H1 (cell line): ENCODE measurements around the gene SLC5A11. TPM values are rescaled to one million over a fixed set of nuclear protein-coding genes. Genes with fewer than 3 reads are reported as not detected.
A peak's percentile ranks its signal among the peaks of the same experiment; 100 is the strongest.

ENCODE experiments used
- CTCF ChIA-PET: fragments of 300-600 bp; sonication (Branson Sonifier 250); formaldehyde crosslinking; loops from one replicate; lab custom pipeline; 2021; ENCODE audit not compliant: partially characterized antibody; lab: Charles Lee
- POLR2A ChIA-PET: fragments of 300-600 bp; sonication (Branson Sonifier 250); formaldehyde crosslinking; loops from one replicate; lab custom pipeline; 2021; ENCODE audit warnings: inconsistent platforms; ENCODE audit not compliant: partially characterized antibody; lab: Charles Lee
- DNase-seq, 2 experiments: peaks; one replicate each; pipeline versions ENCODE4 v3.0.0 to v3.0.0-alpha.2; 2010 to 2022; ENCODE audit warnings: low spot score in 2 of 2, low read depth in 1 of 2, mixed read lengths in 1 of 2
- FAIRE-seq: peaks from 2 replicates; lab custom pipeline; 2011; peaks lifted over from hg19 to GRCh38; lab: Jason Lieb, UNC
- H2AFZ ChIP-seq: 2 replicates; pipeline ENCODE4 v1.8.1; 2012; ENCODE audit warnings: low read length, inconsistent platforms
- H2AK5ac ChIP-seq: 2 replicates; pipeline ENCODE4 v1.6.1; 2013; ENCODE audit warnings: low read depth, low read length
- H2BK120ac ChIP-seq: replicated peaks from 2 replicates; pipeline ENCODE3; 2013; ENCODE audit warnings: low read depth, low read length, inconsistent platforms
- H2BK12ac ChIP-seq: 2 replicates; pipeline ENCODE4 v1.6.1; 2013; ENCODE audit warnings: low read depth, low read length
- H2BK15ac ChIP-seq: 2 replicates; pipeline ENCODE4 v1.6.1; 2013; ENCODE audit warnings: low read length
- H2BK20ac ChIP-seq: 2 replicates; pipeline ENCODE4 v1.6.1; 2013; ENCODE audit warnings: low read length
- H2BK5ac ChIP-seq: 2 replicates; pipeline ENCODE4 v1.6.1; 2013; ENCODE audit warnings: low read depth, low read length
- H3K14ac ChIP-seq: 2 replicates; pipeline ENCODE4 v1.6.1; 2013; ENCODE audit warnings: inconsistent platforms; ENCODE audit not compliant: insufficient read length
- H3K18ac ChIP-seq: 2 replicates; pipeline ENCODE4 v1.6.1; 2013; ENCODE audit warnings: low read length; ENCODE audit errors: extremely low read depth
- H3K23ac ChIP-seq: 2 replicates; pipeline ENCODE4 v1.6.1; 2013; ENCODE audit warnings: inconsistent platforms; ENCODE audit not compliant: insufficient read length
- H3K23me2 ChIP-seq: 2 replicates; pipeline ENCODE4 v1.6.1; 2013; ENCODE audit warnings: low read depth, low read length
- H3K27ac ChIP-seq: 2 replicates; pipeline ENCODE4 v1.6.1; 2011; ENCODE audit warnings: low read depth, low read length, inconsistent platforms
- H3K27me3 ChIP-seq, 4 experiments: replicated peaks in 1 of 4; 1 replicate in 1 of 4; 2 replicates in 3 of 4; pipeline versions ENCODE4 v1.6.1 to v1.8.1; 2011 to 2013; ENCODE audit warnings: low read length in 3 of 4, mild to moderate bottlenecking in 3 of 4, inconsistent platforms in 2 of 4, mixed read lengths in 2 of 4, moderate library complexity in 1 of 4; ENCODE audit not compliant: control insufficient read depth in 3 of 4, insufficient read depth in 3 of 4; ENCODE audit errors: extremely low read depth in 1 of 4
- H3K36me3 ChIP-seq, 4 experiments: 2 replicates each; pipeline versions ENCODE4 v1.6.1 to v1.8.1; 2011 to 2013; ENCODE audit warnings: mild to moderate bottlenecking in 4 of 4, low read length in 3 of 4, moderate library complexity in 2 of 4, control low read depth in 1 of 4, inconsistent platforms in 1 of 4; ENCODE audit not compliant: insufficient read depth in 4 of 4, control insufficient read depth in 2 of 4
- H3K4ac ChIP-seq: replicated peaks from 2 replicates; pipeline ENCODE3; 2013; ENCODE audit warnings: low read length, low read depth, mixed read lengths, inconsistent platforms; ENCODE audit not compliant: insufficient read length
- H3K4me1 ChIP-seq, 4 experiments: replicated peaks in 1 of 4; 1 replicate in 1 of 4; 2 replicates in 3 of 4; pipeline versions ENCODE4 v1.6.1 to v1.8.1; 2011 to 2013; ENCODE audit warnings: low read length in 3 of 4, inconsistent platforms in 2 of 4, mixed read lengths in 1 of 4; ENCODE audit not compliant: insufficient read depth in 4 of 4, control insufficient read depth in 3 of 4
- H3K4me2 ChIP-seq, 2 experiments: 2 replicates each; pipeline versions ENCODE4 v1.6.1 to v1.8.1; 2011 to 2013; ENCODE audit warnings: low read depth in 2 of 2, low read length in 2 of 2, control low read depth in 1 of 2, inconsistent platforms in 1 of 2, mild to moderate bottlenecking in 1 of 2; ENCODE audit not compliant: insufficient read depth in 1 of 2
- H3K4me3 ChIP-seq, 4 experiments: fragments of 200-600, 300-600 bp in 1 of 4; sonication (generic), shearing (Covaris generic), sonication (Bioruptor Twin) in 1 of 4; 2 replicates each; pipeline versions ENCODE4 v1.5.1 to v1.8.1; 2011 to 2016; ENCODE audit warnings: low read length in 4 of 4, low read depth in 3 of 4, control low read depth in 2 of 4, inconsistent platforms in 2 of 4, mild to moderate bottlenecking in 2 of 4, mixed read lengths in 1 of 4, moderate library complexity in 1 of 4; ENCODE audit not compliant: insufficient read depth in 2 of 4; ENCODE audit errors: extremely low read depth in 1 of 4
- H3K56ac ChIP-seq: replicated peaks from 2 replicates; pipeline ENCODE3; 2013; ENCODE audit warnings: low read depth, mild to moderate bottlenecking, mixed read lengths, low read length, inconsistent platforms; ENCODE audit not compliant: insufficient read length
- H3K79me1 ChIP-seq: 2 replicates; pipeline ENCODE4 v1.6.1; 2013; ENCODE audit warnings: low read depth, low read length, control low read depth
- H3K79me2 ChIP-seq, 2 experiments: 2 replicates each; pipeline versions ENCODE4 v1.6.1 to v1.8.1; 2012 to 2013; ENCODE audit warnings: low read length in 2 of 2, mild to moderate bottlenecking in 2 of 2, inconsistent platforms in 1 of 2; ENCODE audit not compliant: insufficient read depth in 2 of 2, control insufficient read depth in 1 of 2
- H3K9ac ChIP-seq, 4 experiments: replicated peaks in 1 of 4; 1 replicate in 1 of 4; 2 replicates in 3 of 4; pipeline versions ENCODE4 v1.6.1 to v1.8.1; 2011 to 2013; ENCODE audit warnings: low read depth in 3 of 4, low read length in 3 of 4, control low read depth in 2 of 4, mild to moderate bottlenecking in 2 of 4, moderate library complexity in 2 of 4, inconsistent platforms in 1 of 4; ENCODE audit errors: extremely low read depth in 1 of 4
- H3K9me3 ChIP-seq, 2 experiments: 2 replicates each; pipeline versions ENCODE4 v1.6.1 to v1.8.1; 2012 to 2013; ENCODE audit warnings: mild to moderate bottlenecking in 2 of 2, moderate library complexity in 2 of 2, control low read depth in 1 of 2, inconsistent platforms in 1 of 2, low read depth in 1 of 2, low read length in 1 of 2, mixed read lengths in 1 of 2; ENCODE audit not compliant: insufficient read depth in 2 of 2
- H4K20me1 ChIP-seq, 2 experiments: replicated peaks in 1 of 2; 2 replicates each; pipeline versions ENCODE3 to v1.8.1; 2011 to 2013; ENCODE audit warnings: inconsistent platforms in 2 of 2, low read length in 2 of 2, mild to moderate bottlenecking in 1 of 2; ENCODE audit not compliant: insufficient read depth in 2 of 2, control insufficient read depth in 1 of 2
- H4K5ac ChIP-seq: 2 replicates; pipeline ENCODE4 v1.6.1; 2013; ENCODE audit warnings: low read length, low read depth, mixed read lengths, inconsistent platforms; ENCODE audit not compliant: insufficient read length
- H4K8ac ChIP-seq: 2 replicates; pipeline ENCODE4 v1.8.0; 2013; ENCODE audit warnings: mild to moderate bottlenecking, moderate library complexity, low read length, inconsistent platforms; ENCODE audit not compliant: insufficient read depth; ENCODE audit errors: extremely low read depth
- H4K91ac ChIP-seq: replicated peaks from 2 replicates; pipeline ENCODE3; 2013; ENCODE audit warnings: low read length, mixed read lengths, inconsistent platforms; ENCODE audit not compliant: insufficient read length
- CBX5 ChIP-seq: fragments of 300-800, 300-1000 bp; sonication (generic); IDR thresholded peaks from 2 replicates; pipeline ENCODE4 v1.7.1; 2016; ENCODE audit warnings: antibody characterized with exemption, low read length, low read depth
- CREB1 ChIP-seq: IDR thresholded peaks from 2 replicates; pipeline ENCODE4 v1.6.1; 2012; ENCODE audit warnings: inconsistent platforms
- CTBP2 ChIP-seq: IDR thresholded peaks from 2 replicates; pipeline ENCODE4 v1.7.0; 2011; ENCODE audit warnings: borderline replicate concordance, mild to moderate bottlenecking, moderate library complexity, mixed read lengths, low read length; ENCODE audit not compliant: insufficient read depth, insufficient read length
- CTCF ChIP-seq, 3 experiments: IDR thresholded peaks; 1 replicate in 2 of 3; 2 replicates in 1 of 3; pipeline versions ENCODE4 v1.5.1 to v1.6.1; 2011; ENCODE audit warnings: low read length in 3 of 3, mild to moderate bottlenecking in 3 of 3, inconsistent platforms in 2 of 3, low read depth in 1 of 3, moderate library complexity in 1 of 3; ENCODE audit not compliant: insufficient read depth in 1 of 3; ENCODE audit errors: control extremely low read depth in 1 of 3
- HDAC6 ChIP-seq: IDR thresholded peaks from one replicate; pipeline ENCODE4 v1.7.1; 2012; ENCODE audit warnings: low read depth, mild to moderate bottlenecking, inconsistent platforms, low read length, moderate library complexity
- KDM4A ChIP-seq: IDR thresholded peaks from one replicate; pipeline ENCODE4 v1.7.1; 2012; ENCODE audit warnings: low read depth, mild to moderate bottlenecking, moderate library complexity, low read length, inconsistent platforms; ENCODE audit not compliant: severe bottlenecking
- SP4 ChIP-seq: IDR thresholded peaks from 2 replicates; pipeline ENCODE4 v1.6.1; 2012; ENCODE audit warnings: low read length, inconsistent platforms
- TEAD4 ChIP-seq: IDR thresholded peaks from 2 replicates; pipeline ENCODE4 v1.6.1; 2012; ENCODE audit warnings: low read depth, low read length, inconsistent platforms, mixed read lengths
- ZNF274 ChIP-seq: IDR thresholded peaks from 2 replicates; pipeline ENCODE4 v1.7.0; 2012; ENCODE audit warnings: low read length, borderline replicate concordance; ENCODE audit errors: extremely low read depth
- WGBS, 2 experiments: shearing (Covaris generic) in 1 of 2; methylation state at CpG; one replicate each; pipeline versions ENCODE4 v1.1.6 to v1.1.7; 2013 to 2015; ENCODE audit warnings: low lambda C conversion rate in 2 of 2, mixed read lengths in 2 of 2, inconsistent platforms in 1 of 2, low coverage in 1 of 2, missing lambda C conversion rate in 1 of 2; ENCODE audit not compliant: insufficient replicate concordance in 2 of 2, insufficient coverage in 1 of 2, insufficient read length in 1 of 2; ENCODE audit errors: extremely low coverage in 1 of 2, missing lambda C conversion rate in 1 of 2; 5-methylcytosine and 5-hydroxymethylcytosine counted together
- polyA plus RNA-seq, 7 experiments: library from polyadenylated mRNA; depleted of rRNA in 3 of 7; stranded (reverse) in 5 of 7; unstranded in 2 of 7; fragments of >200 nt in 5 of 7; fragments of 200-250 nt in 2 of 7; gene quantifications; 1 replicate in 5 of 7; 2 replicates in 1 of 7; 4 replicates in 1 of 7; pipeline versions ENCODE4 v1.2.1 to v1.2.3, GENCODE V29; 2011 to 2013; ENCODE audit warnings: missing spikeins in 2 of 7, mixed read lengths in 2 of 7
- total RNA-seq: library from RNA; stranded (reverse); fragmentation: NEBNext Ultra II Directional; extraction: Animal tissue kit (Norgen Biotek cat#: 25700); gene quantifications from 2 replicates; pipeline ENCODE4 v1.2.1, GENCODE V29; 2021

SLC5A11 gene
- total and polyA plus RNA-seq, 2 of the 8 experiments (the other 6 are each of a cell fraction or from before 2014, with no cell fraction given) = 0.26 to 0.59 TPM

- ChIA-PET POLR2A (interaction anchor here (0.6 to 0.7 kb wide), 2 partner anchors 252 to 274 kb away, joined by 3 read pairs; no protein-coding TSS in a partner anchor), CTCF (interaction anchor here (0.6 to 1.7 kb wide), 12 partner anchors 11 to 450 kb away, joined by 3 to 7 read pairs (median 4); partner anchors contain the start of gene SLC5A11)
- no peak overlapping the region for H2BK5ac ChIP-seq
- H2AK5ac ChIP-seq = no peak overlapping the region
- no peak overlapping the region for H3K4ac ChIP-seq
- H3K56ac ChIP-seq = no peak overlapping the region
- H3K27ac ChIP-seq = no peak overlapping the region
- no peak overlapping the region for H3K14ac ChIP-seq
- H2AFZ ChIP-seq = no peak overlapping the region
- H2BK12ac ChIP-seq = no peak overlapping the region
- H3K9me3 ChIP-seq = no peaks in the 10 kb centered on the region
- H3K9ac ChIP-seq = no peak overlapping the region
- 86% methylated on average over 7 of the region's 7 CpGs; no CpG with 5 or more reads in 1 of the 2 experiments for whole genome bisulfite sequencing, 2 experiments
- H4K5ac ChIP-seq = no peak overlapping the region
- H3K36me3 ChIP-seq = no peaks in the 10 kb centered on the region
- no peak overlapping the region for H3K18ac ChIP-seq
- H3K4me3 ChIP-seq = no peak overlapping the region
- no peaks in the 10 kb centered on the region for H3K4me1 ChIP-seq
- H2BK15ac ChIP-seq = no peak overlapping the region
- H3K27me3 ChIP-seq = no peaks in the 10 kb centered on the region
- no peak overlapping the region for H3K4me2 ChIP-seq
- FAIRE-seq = no peak
- peaks cover 0 to 4% of the 10 kb centered on the region in 2 experiments for H4K20me1 ChIP-seq
- no peak overlapping the region for H2BK120ac ChIP-seq
- no peaks in the 10 kb centered on the region; the same call in 1 of the 2 replicates for H3K79me1 ChIP-seq
- no peaks in the 10 kb centered on the region for H3K79me2 ChIP-seq
- DNase-seq = peak in 1 of 2 experiments; percentile 55
- no peak overlapping the region for H4K91ac ChIP-seq
- peaks cover 4% of the 10 kb centered on the region; the same call in 1 of the 2 replicates for H3K23me2 ChIP-seq
- no peak overlapping the region for H3K23ac ChIP-seq
- H4K8ac ChIP-seq = no peak overlapping the region
- no peak overlapping the region for H2BK20ac ChIP-seq
- TF ChIP-seq CTBP2 = no peak
- TF ChIP-seq ZNF274 = no peak
- TF ChIP-seq CTCF (IDR thresholded peaks at IDR 0.05; ENCODE audit: control extremely low read depth in 1 of 3, insufficient read depth in 1 of 3, low read depth in 1 of 3, low read length in 3 of 3) = peak; percentile 46 to 83 (median 57)
- no peak for TF ChIP-seq TEAD4
- TF ChIP-seq CREB1 = no peak
- no peak for TF ChIP-seq SP4
- TF ChIP-seq KDM4A = no peak
- TF ChIP-seq CBX5 = no peak
- TF ChIP-seq HDAC6 = no peak
Observed at GRCh38 chr16:24834459-24835335, 11.1 kb upstream of the SLC5A11 start.
